DMS53 (cell line): ENCODE results near the gene EMC8.

ENCODE experiments used
- DNase-seq: peaks from one replicate; lab custom pipeline; 2025; lab: John Stamatoyannopoulos, UW

EMC8 gene

DNA sequence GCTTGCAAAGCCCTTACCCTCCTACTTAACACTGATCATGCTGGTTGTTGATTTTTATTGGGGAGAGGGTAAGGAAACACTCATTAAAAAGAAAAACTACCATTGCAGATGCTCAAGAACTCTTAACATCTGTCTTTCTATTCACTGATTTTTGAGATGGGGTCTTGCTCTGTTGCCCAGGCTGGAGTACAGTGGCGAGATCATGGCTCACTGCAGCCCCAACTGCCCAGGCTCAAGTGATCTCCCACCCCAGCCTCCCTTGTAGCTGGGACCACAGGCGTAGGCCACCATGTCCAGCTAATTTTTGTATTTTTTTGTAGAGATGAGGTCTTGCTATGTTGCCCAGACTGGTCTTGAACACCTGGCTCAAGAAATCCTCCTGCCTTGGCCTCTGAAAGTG lies 14.5 kb downstream of the EMC8 start:
- no peak for DNase-seq

DNA sequence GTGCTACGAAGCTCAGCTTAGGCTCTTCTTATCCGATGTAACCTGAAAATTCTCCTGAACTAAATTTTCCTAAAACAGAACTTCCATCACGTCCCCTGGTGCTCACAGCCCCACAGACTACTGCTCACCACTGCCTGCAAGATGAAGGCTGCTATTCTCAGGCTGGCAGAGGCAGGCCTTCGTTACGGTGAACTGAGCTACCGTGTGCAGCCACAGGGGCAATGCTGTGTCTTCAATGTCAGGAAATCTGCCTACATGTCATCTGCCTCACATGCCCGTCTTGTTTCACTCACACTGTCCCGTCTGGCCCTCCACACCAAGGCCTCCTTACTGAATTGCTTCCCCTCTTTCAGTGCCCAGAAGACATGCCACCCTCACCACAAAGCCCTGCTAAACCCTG lies 15.9 kb downstream of the EMC8 start:
- DNase-seq, result no peak

- no peak for DNase-seq
Observed at GRCh38 chr16:85782451-85782850, 16.9 kb downstream of the EMC8 start.

- DNase-seq, result no peak
Observed at GRCh38 chr16:85781695-85782370, 17.5 kb downstream of the EMC8 start.

GRCh38 chr16:85781156-85781555 lies 18.2 kb downstream of the EMC8 start:
- no peak for DNase-seq

GRCh38 chr16:85780281-85780680 lies 19.1 kb downstream of the EMC8 start:
- no peak for DNase-seq

- DNase-seq, result no peak
Observed at GRCh38 chr16:85778873-85779272, 20.5 kb downstream of the EMC8 start.

- peak; percentile 12 for DNase-seq
Observed at GRCh38 chr16:85777583-85778310, 21.6 kb downstream of the EMC8 start.

DNA sequence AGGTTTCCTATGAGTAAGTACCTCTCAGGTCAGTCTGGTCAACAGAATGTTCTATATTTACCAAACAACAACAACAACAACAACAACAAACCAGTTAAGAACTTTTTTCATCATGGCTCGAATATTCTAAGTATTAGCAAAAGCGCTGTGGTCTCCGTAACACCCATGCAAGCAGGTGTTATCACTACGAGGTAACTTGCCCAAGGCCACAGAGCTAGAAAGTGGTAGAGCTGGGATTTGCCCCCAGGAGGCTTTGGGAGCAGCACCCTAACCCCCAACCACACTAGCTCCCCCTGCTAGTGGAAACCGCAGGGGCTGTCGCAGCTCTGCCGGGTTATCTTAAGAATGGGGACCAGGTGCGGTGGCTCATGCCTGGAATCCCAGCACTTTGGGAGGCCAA lies 24.5 kb downstream of the EMC8 start:
- no peak for DNase-seq

DNA sequence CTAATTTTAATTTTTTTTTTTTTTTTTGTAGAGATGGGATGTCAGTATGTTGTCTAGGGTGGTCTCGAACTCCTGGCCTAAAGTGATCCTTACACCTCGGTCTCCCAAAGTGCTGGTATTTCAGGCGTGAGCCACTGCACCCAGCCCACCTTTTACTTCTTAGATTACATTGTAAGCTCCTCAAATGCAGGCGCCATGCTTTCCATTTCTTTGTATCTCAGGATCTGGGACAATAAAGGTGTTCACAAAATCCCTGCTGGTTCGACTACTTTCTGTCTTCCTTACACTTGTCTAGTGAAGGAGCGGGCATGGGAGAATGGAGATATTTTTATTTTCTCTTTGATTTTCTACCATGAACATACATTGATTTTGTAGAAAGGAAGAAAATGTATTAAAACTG lies 25.2 kb downstream of the EMC8 start:
- no peak for DNase-seq

DNA sequence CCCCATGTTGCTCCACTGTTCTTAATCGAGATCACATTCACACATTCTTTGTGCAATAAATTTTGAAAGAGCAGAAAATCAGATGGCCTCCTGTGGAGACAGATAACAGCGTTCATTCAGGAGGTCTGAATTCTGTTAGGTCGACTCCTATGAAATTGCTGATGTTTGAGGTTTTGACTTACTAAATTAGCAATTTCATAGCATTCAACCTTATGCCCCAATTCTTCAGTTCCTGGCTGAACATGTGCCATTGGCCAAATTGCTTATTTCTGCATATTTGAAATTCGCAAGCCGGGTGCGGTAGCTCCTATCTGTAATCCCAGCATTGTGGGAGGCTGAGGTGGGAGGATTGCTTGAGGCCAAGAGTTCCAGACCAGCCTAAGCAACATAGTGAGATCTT lies 26.3 kb downstream of the EMC8 start:
- no peak for DNase-seq

- no peak for DNase-seq
Observed at GRCh38 chr16:85770741-85771140, 28.6 kb downstream of the EMC8 start.

DNA sequence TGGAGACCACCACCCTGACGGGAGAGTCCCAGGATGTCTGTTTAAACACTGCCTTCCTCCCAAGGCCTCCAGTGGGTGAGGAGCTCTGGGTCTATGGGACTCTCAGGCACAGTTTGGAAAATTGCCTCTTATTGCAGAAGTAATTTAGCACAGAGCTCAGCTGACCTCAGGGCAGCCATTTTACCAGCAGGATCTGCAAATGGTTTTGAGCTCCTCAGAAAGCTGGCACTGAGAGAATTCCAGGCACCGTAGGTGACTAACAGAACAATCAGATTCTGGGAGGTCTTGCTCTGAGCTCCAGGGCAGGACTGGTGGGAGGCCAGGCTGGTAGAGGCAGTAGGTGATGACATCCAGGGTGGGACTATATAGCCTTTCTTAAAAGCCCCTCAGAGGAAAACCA lies 31.1 kb downstream of the EMC8 start:
- no peak for DNase-seq

- no peak for DNase-seq
Observed at GRCh38 chr16:85767531-85767930, 31.8 kb downstream of the EMC8 start.

DNA sequence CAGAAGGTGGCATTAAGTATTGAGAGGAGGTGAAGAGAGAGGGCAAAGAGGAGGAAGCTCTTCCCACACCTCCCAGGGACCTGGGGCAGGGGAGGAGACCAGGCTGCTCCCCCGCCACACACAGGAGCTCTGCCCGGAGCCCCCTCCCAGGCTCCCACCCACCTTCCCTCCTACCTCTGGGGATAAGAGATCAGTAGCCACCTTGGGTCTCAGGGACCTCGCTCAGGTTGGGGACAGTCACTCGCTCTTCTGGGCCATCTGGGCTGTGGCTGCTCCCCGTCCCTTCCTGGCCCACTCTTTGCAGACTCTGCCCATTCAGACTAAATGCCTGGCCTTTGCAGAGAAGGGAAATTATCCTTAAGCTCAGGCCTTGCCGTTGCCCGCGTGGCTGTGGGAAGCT lies 33.6 kb downstream of the EMC8 start:
- DNase-seq, result no peak

- no peak for DNase-seq
Observed at GRCh38 chr16:85765211-85765610, 34.1 kb downstream of the EMC8 start.

DNA sequence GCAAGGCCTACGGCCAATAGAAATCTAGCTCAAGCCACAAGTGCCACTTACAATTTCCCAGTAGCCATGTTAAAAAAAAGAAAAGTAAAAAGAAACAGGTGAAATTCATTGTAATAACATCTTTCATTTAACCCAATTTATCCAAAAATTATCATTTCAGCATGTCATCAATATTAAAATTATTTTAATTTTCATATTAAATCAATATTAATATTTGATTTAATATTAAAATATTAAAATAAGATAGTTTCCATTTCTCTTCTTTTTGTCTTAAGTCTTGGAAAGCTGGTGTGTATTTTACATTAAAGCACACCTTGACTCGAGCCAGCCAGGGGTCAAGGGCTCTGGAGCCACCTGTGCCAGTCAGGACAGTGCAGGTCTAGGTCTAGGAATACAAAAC lies 35.7 kb downstream of the EMC8 start:
- DNase-seq, result no peak

- DNase-seq, result no peak
Observed at GRCh38 chr16:85762970-85763369, 36.4 kb downstream of the EMC8 start.

- DNase-seq, result no peak
Observed at GRCh38 chr16:85761861-85762260, 37.5 kb downstream of the EMC8 start.

GRCh38 chr16:85759631-85760419 lies 39.5 kb downstream of the EMC8 start:
- DNase-seq, result peak; percentile 69

DNA sequence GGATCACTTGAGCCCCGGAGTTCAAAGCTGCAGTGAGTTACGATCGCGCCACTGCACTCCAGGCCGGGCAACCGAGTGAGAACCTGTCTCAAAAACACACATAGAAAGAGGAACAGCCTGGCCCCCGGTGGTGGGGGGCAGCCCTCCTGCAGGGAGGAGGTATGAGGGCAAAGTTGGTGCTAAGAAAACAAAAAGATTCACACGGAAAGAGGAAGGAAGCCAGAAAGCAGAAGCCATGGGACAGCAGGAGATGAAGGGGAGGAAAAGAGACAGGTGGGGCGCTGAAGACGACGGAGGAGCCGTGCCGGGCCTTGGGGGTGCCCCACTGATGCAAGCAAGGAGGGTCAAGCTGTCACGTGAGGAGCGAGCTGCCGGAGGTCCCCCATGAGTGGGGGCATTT lies 40.2 kb downstream of the EMC8 start:
- DNase-seq, result no peak

GRCh38 chr16:85757341-85757822 lies 42.0 kb downstream of the EMC8 start:
- no peak for DNase-seq
